NOMO-1 treated with dmso at 0.1 percent for 144 hours (cell line): ENCODE data around the gene CCDC57.
A peak's percentile ranks its signal among the peaks of the same experiment; 100 is the strongest.
"Not testable (repeated sequence)": the region's sequence is repeated elsewhere in the genome, so short reads cannot be mapped to it uniquely, and the experiment has no call there.

Experiments used
- DNase-seq: peaks from one replicate; lab custom pipeline; 2025; ENCODE audit not compliant: unreplicated experiment; lab: John Stamatoyannopoulos, UW

CCDC57 gene

DNA sequence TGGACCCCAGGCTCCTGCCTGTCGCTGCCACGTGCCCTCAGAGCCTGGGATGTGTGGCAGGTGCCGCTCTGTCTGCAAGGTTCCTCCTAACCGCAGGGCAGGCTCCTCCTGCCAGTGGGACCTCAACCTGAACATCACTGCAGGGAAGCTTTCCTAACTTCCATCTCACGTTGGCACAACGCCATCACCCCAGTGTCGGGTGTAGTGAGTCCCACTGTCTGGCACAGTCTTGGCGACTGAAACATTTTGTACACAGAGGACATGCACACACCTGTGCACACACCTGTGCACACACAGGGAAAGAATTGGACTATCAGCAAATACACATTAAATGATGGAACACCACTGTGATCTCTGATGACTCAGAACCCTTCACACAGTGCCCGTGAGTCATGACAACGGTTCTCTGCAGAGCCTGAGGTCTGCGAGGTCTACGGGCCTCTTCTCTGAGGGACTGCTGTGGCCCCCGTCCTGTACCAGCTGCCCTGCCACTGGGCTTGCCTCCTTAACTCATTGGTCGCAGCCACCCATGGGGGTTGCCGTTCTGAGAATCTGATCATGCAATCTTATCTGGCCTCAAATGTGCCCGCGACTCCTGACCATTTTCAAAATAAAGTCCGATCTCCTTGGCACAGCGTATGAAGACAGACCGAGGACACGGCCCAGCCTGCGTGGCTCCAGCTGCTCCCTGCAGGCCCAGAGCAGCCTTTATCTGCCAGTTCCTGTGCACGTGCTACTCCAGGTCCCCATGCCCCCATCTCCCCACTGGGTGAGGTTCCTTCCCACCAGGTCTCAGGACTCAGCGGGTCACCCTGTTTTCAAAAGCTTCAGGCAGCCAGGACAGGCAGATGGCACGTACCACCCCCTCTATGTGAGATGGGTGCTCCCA, 7.6 kb downstream of the CCDC57 start:
- no peak for DNase-seq

- no peak for DNase-seq
Measured at GRCh38 chr17:82203920-82204319, 8.7 kb downstream of the CCDC57 start.

DNA sequence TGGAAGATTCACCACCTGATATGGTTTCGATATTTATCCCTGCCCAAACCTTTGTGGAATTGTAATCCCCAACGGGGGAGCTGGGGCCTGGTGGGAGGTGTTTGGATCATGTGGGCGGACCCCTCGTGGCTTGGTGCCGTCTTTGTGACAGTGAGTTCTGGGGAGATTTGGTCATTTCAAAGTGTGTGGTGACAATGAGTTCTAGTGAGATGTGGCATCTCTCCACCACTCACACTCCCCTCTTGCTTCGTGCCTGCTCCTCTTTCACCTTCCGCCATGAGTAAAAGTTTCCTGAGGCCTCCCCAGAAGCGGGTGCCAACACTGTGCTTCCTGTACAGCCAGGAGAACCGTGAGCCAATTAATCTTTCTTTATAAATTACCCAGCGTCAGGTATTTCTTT, 9.7 kb downstream of the CCDC57 start:
- DNase-seq, result no peak

DNA sequence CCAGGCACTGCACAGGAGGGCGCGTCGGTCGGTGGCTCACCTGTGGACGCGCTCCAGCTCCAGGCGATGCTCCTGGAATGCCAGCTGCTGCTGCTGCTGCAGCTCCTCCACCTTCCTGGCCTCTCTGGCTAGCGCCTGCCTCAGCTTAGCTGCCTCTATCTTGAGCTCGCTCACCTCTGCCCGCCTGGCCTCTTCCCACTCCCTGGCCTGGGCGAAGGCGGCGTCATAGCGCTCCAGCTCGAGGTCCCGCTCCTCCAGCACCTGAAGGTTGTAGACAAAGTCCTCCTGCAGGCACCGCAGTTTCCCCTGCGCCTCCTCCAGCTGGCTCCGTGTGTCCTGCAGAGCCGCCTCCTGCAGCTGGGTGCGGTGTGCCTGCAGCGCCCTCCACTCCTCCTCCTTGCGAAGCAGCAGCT, 11.1 kb downstream of the CCDC57 start:
- no peak for DNase-seq

DNA sequence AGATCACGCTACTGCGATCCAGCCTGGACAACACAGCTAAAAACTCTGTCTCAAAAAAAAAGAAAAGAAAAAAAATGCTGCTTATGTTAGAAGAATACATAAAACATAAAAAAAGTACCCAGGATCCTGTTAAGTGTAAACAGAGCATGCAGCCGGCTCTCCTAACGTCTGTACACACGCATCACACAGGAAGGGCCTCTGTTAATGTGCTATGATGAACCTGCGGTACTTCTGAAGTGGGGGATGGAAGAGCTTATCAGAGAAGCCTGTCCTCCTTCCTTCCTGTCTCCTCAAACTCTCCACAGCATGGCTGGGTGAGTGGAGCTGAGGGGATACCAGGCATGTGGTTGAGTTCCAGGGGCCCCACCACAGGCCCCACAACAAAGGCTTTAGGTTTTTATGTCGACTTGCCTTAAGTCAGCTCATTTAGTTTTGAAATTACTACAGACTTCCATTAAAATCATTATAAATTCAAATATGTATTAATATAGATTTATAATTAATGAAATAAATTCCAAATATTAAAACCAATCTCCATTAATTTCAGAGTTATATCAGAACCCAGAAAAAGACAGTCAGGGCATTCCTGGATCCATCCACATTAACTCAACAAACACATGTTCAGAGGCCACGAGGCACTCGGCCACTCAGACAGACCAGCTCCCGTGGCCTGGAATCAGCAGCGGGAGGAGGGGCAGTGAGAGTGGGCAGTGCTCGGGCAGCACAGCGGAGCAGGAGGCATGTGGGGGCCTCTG, 11.7 kb downstream of the CCDC57 start:
- DNase-seq, result no peak

DNA sequence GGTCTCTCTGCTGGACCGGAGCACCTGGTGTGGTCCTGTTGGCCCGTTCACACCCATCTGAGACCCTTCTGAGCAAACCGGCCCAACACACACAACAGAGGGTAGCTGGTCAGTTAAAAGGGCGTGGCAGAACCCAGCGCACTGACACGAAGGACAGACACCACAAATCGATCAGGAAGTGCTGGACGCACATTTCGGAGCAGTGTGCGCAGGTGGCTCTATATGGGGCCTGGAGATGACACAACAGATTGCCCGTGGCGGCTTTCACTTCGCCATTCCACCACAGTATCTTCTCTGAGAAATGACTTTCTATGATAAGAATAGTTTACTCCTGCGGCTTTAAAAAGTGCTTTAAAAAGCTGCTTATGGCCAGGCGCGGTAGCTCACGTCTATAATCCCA, 12.5 kb downstream of the CCDC57 start:
- peak; percentile 27 for DNase-seq

- no peak for DNase-seq
Measured at GRCh38 chr17:82199496-82199895, 13.1 kb downstream of the CCDC57 start.

- no peak for DNase-seq
Measured at GRCh38 chr17:82198092-82198491, 14.6 kb downstream of the CCDC57 start.

DNA sequence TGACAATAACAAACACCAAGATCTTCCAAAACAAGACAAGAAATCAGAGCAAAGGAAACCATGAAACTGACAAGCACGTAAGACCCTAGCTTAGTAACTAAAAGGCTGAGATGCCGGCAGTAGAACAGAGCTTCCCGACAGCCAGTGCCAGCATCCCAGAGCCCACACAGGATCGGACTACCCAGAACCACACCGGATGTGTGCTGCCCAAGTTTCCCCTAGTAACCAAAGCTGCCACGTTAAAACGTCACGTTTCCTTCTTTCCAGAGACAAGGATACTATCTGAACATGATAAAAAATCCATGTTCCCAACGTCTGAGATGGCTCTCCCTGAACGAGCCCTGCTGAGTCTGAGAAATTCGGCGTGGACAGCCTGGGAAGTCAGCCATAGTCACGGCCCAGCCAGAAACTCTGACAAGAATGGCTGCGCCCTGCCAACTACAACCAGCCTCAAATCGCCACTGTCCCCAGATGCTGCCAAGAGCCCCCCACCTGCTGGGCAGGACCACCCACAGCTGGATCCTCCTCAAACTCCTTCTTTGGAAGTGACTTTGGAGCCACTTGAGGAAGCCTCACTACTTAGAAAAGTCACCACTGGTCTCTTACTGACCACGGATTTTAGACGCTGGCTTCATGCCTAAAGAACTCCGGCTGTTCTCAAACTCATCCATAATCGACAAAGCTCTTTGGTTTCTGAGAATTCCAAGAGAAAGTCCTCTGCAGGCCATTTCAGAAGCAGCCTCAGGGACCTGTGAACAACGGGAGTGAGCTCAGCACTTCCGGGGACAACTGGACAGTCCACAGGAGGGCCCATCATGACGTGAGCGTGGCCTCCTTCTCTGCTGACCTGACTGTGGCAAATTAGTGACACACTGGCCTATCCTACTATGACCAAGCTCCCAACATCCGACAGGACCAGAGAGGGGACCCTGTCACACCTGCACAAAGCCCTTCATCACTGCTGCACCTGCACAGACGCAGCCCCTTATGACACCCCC, 16.7 kb downstream of the CCDC57 start:
- DNase-seq, result no peak

GRCh38 chr17:82194765-82195164, 17.9 kb downstream of the CCDC57 start:
- no peak for DNase-seq

- DNase-seq, result peak; percentile 38
Measured at GRCh38 chr17:82193520-82194220, 19.0 kb downstream of the CCDC57 start.

DNA sequence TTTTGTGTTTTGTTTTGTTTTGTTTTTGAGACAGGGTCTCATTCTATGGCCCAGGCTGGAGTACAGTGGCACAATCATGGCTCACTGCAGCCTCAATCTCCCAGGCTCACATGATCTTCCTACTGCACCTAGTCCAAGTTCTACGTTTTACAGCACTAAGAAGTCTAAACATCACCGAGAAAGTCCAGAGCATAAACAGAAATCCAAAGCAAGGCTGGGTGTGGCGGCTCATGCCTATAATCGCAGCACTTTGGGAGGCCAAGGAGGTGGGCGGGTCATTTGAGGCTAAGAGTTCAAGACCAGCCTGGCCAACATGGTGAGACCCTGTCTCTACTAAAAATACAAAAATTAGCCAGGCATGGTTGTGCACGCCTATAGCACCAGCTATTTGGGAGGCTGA, 19.6 kb downstream of the CCDC57 start:
- not testable (repeated sequence) for DNase-seq

DNA sequence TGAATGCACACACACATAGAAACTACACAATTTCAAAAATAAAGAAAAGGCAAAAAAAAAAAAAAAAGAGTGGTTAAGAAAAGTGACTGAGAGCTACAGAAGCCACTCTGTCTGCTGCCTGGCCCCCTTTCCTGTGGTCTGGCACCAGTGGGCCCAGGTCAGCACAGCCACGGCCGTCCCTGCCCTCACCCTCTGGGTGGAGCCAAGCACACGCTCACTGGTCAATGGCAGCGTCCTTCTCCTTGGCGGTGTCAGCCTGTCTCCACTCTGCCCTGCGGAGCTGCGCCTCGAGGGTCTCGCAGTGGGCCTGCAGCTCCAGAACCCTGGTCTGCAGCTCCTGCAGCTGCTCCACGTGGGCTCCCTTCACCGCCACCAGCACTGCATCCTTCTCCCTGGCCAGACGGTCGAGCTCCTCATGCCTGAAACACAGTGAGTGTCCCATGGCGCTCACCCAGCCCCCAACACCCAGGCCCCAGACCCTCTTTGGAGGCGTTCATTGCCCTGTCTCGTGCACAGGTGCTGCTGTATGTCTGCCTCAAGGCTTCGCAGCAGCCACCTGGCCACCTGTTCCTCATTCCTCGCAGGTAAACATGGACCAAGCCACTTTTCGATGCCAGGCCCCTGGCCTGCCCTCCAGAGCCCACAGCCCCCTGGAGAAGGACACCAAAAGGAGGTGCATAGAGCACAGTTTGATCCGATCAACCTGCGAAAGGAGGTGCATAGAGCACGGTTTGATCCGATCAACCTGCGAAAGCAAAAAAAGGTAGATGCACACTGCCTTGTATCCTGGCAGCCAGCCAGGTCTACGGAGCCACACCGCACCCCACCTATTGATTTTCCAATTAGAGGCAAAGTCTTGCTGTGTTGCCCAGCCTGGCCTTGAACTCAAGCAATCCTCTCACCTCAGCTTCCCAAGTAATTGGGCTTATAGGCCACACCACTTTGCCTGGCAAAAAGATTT, 24.4 kb downstream of the CCDC57 start:
- no peak for DNase-seq

DNA sequence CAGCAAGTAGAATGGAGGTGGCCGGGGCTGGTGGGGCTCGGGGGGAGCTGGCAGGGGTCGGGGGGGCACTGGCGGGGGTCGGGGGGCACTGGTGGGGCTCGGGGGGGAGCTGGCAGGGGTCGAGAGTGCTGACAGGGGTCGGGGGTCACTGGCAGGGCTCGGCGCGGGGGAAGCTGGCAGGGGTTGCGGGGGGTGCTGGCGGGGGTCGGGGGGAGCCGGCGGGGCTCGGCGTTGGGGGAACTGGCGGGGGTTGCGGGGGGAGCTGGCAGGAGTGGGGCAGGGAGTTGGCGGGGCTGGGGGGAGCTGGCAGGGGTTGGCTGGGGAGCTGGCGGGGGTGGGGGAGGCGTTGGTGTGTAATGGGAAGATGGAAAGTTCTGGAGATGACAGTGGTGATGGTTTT, 25.1 kb downstream of the CCDC57 start:
- DNase-seq, result no peak

- no peak for DNase-seq
Measured at GRCh38 chr17:82186221-82186620, 26.4 kb downstream of the CCDC57 start.

DNA sequence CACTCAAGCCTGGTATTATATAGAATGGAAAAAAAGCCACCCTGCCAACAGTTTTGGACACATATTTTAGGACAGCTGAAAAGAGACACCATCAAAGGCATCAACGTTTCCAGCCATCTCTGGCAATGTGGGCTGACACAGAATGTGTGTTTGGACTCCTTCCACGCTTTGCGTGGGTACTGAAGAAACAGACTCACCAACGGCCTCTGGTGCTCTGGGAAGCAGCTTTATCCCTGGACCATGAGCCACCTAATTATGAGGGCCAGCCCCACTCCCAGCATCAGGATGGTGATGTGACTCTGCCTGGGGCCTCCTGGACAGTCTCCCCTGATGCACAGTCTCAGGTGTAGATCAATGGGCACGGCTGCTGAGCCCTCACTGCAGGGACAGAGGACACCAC, 27.9 kb downstream of the CCDC57 start:
- no peak for DNase-seq

DNA sequence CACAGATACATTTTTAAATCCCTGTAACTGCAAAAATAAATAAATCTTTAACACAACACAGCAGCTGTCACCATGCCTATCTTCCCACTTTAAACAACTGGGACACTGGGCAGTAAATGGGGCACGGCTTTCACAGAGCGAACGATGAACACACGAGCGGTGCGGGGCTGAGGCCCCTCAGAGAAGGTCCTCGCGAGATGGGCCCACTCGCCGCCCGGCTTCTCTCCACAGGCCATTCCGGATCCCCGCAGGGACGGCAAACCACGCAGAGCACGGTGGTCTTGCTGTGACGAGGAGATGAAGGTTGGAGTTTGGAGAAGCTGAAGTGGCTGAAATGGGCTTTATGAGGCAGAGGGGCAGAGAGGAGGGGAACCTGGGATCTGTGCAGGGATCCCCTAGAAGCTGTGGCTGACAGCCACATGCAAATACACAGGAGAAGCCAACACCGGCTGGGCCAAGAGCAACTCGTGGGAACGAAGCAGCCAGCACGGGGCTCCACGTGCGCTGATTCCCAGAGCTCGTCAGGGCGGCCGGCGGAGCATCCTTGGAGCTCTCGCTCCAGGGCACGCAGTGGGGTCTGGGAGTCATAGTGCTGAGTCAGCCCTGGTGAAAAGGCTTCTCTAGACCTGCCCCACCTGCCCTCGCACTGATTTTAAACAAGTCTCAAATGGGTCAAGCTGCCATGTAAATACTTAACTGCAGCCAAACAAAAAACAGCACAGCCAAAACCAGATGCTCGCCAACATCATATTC, 31.7 kb downstream of the CCDC57 start:
- no peak for DNase-seq

GRCh38 chr17:82179946-82180475, 32.6 kb downstream of the CCDC57 start:
- DNase-seq, result no peak
